Measurements from ENCODE around the gene BAIAP3. TPM values are rescaled to one million over a fixed set of nuclear protein-coding genes. Genes with fewer than 3 reads are reported as not detected.
A peak's percentile ranks its signal among the peaks of the same experiment; 100 is the strongest.

The BAIAP3 gene
- total and polyA plus RNA-seq, 2 donors (not counting 3 experiments of a cell fraction or from before 2014, with no cell fraction given), result 0.36 to 0.66 TPM

DNA sequence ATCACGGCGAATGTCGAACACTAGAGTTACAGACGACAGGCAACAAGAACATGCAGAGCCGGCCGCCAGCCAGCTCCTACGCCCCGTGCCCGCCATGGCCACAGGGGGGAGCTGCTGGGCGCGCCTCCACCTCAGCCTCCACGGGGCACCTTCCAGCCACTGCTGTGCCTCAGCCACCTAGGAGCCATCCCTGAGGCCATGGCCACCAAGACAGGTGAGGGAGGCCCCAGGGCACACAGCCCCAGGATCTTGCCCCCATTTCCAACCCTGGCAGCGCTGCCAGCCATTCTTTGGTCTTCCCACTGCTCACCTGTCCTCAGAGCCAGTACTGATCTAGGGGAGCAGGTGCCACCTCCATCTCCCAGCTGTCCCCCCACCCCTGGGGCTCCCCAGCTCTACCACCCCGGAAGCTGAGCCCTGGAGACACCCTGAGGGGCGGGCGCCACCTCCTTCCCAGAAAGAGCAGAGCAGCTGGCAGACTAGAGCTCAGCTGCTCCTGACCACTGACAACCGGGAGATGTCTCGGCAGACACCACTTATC lies 30.1 kb downstream of the BAIAP3 start:
- no TSS peak for BruUV-seq (replicated peaks)
- FAIRE-seq (no peak), DNase-seq (ENCODE audit: low read depth, low spot score) (peak; percentile 41)
- CTCF ChIA-PET, result interaction anchor here (0.6 to 3.1 kb wide), 21 partner anchors 8 to 402 kb away, joined by 3 to 24 read pairs (median 4); partner anchors contain the start of genes GNPTG, TSR3 and UQCC4
- POLR2A ChIA-PET, result no interaction called here
- Histone ChIP-seq H3K4me3 (replicated peaks in 1 of 3; ENCODE audit: insufficient read depth in 1 of 3, low read depth in 1 of 3, low read length in 3 of 3) (no peak overlapping the region), H2AFZ (ENCODE audit: low read depth, low read length) (no peak overlapping the region), H3K9me1 (replicated peaks; ENCODE audit: control insufficient read depth, extremely low read depth, insufficient read depth, low read length) (no peaks in the 10 kb centered on the region), H3K4me2 (ENCODE audit: insufficient read depth, low read length) (no peak overlapping the region), H3K9ac (replicated peaks; ENCODE audit: extremely low read depth, insufficient read depth, low read length) (no peak overlapping the region), H3K4me1 (ENCODE audit: control insufficient read depth, extremely low read depth, insufficient read depth, low read length) (no peaks in the 10 kb centered on the region), H3K36me3 (ENCODE audit: control insufficient read depth in 2 of 2, extremely low read depth in 1 of 2, insufficient read depth in 2 of 2, low read length in 2 of 2) (peaks cover 14 to 41% of the 10 kb centered on the region in 2 experiments), H3K79me2 (ENCODE audit: control insufficient read depth, insufficient read depth, low read length) (peaks cover 12% of the 10 kb centered on the region), H3K9me3 (replicated peaks; ENCODE audit: control insufficient read depth, insufficient read depth, low read length) (no peaks in the 10 kb centered on the region), H4K20me1 (replicated peaks; ENCODE audit: control insufficient read depth, extremely low read depth, insufficient read depth, low read length) (no peaks in the 10 kb centered on the region), H3K27ac (ENCODE audit: insufficient read depth, low read depth, low read length) (no peak overlapping the region), H3K27me3 (ENCODE audit: control insufficient read depth in 2 of 2, insufficient read depth in 2 of 2, low read length in 2 of 2) (no peaks in the 10 kb centered on the region)
- dilution Hi-C loops (cut with MboI; ENCODE audit: extremely low pct_ligation_motif_present, low sequenced_read_pairs) (no loop called here), intact Hi-C loops (cut with micrococcal nuclease) (no loop called here)
- no peak for TF ChIP-seq GATA2 (IDR thresholded peaks at IDR 0.05; ENCODE audit: insufficient read depth, insufficient read length, low read depth, low read length)
- TF ChIP-seq, protein P1, sequence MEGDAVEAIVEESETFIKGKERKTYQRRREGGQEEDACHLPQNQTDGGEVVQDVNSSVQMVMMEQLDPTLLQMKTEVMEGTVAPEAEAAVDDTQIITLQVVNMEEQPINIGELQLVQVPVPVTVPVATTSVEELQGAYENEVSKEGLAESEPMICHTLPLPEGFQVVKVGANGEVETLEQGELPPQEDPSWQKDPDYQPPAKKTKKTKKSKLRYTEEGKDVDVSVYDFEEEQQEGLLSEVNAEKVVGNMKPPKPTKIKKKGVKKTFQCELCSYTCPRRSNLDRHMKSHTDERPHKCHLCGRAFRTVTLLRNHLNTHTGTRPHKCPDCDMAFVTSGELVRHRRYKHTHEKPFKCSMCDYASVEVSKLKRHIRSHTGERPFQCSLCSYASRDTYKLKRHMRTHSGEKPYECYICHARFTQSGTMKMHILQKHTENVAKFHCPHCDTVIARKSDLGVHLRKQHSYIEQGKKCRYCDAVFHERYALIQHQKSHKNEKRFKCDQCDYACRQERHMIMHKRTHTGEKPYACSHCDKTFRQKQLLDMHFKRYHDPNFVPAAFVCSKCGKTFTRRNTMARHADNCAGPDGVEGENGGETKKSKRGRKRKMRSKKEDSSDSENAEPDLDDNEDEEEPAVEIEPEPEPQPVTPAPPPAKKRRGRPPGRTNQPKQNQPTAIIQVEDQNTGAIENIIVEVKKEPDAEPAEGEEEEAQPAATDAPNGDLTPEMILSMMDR (IDR thresholded peaks at IDR 0.05; ENCODE audit: extremely low read depth in 1 of 2, insufficient read depth in 1 of 2, low read depth in 1 of 2, low read length in 2 of 2), result peak; percentile 86 to 93

GRCh38 chr16:1364510-1364909 lies 31.1 kb downstream of the BAIAP3 start:
- Histone ChIP-seq H3K79me2 (ENCODE audit: control insufficient read depth, insufficient read depth, low read length) (peaks cover 10% of the 10 kb centered on the region), H3K27me3 (ENCODE audit: control insufficient read depth in 2 of 2, insufficient read depth in 2 of 2, low read length in 2 of 2) (no peaks in the 10 kb centered on the region), H3K9me3 (replicated peaks; ENCODE audit: control insufficient read depth, insufficient read depth, low read length) (no peaks in the 10 kb centered on the region), H3K9ac (replicated peaks; ENCODE audit: extremely low read depth, insufficient read depth, low read length) (no peak overlapping the region), H3K27ac (ENCODE audit: insufficient read depth, low read depth, low read length) (no peak overlapping the region), H3K4me3 (replicated peaks in 1 of 3; ENCODE audit: insufficient read depth in 1 of 3, low read depth in 1 of 3, low read length in 3 of 3) (no peak overlapping the region), H3K36me3 (ENCODE audit: control insufficient read depth in 2 of 2, extremely low read depth in 1 of 2, insufficient read depth in 2 of 2, low read length in 2 of 2) (peaks cover 14 to 41% of the 10 kb centered on the region in 2 experiments), H4K20me1 (replicated peaks; ENCODE audit: control insufficient read depth, extremely low read depth, insufficient read depth, low read length) (no peaks in the 10 kb centered on the region), H2AFZ (ENCODE audit: low read depth, low read length) (no peak overlapping the region), H3K4me1 (ENCODE audit: control insufficient read depth, extremely low read depth, insufficient read depth, low read length) (no peaks in the 10 kb centered on the region), H3K9me1 (replicated peaks; ENCODE audit: control insufficient read depth, extremely low read depth, insufficient read depth, low read length) (no peaks in the 10 kb centered on the region), H3K4me2 (ENCODE audit: insufficient read depth, low read length) (no peak overlapping the region)
- FAIRE-seq (no peak), DNase-seq (ENCODE audit: low read depth, low spot score) (no peak)
- POLR2A ChIA-PET, result interaction anchor here (0.6 kb wide), 1 partner anchor 1874 kb away, joined by 3 read pairs; no protein-coding TSS in a partner anchor
- intact Hi-C loops (cut with micrococcal nuclease) (no loop called here), dilution Hi-C loops (cut with MboI; ENCODE audit: extremely low pct_ligation_motif_present, low sequenced_read_pairs) (no loop called here)
- TF ChIP-seq GATA2 (IDR thresholded peaks at IDR 0.05; ENCODE audit: insufficient read depth, insufficient read length, low read depth, low read length) (no peak), JUN (IDR thresholded peaks at IDR 0.05; ENCODE audit: borderline replicate concordance, insufficient read depth, insufficient read length, low read depth) (no peak), POLR2AphosphoS5 (IDR thresholded peaks at IDR 0.05; ENCODE audit: insufficient read depth, low read depth, low read length) (no peak), EZH2 (IDR thresholded peaks at IDR 0.05; ENCODE audit: borderline replicate concordance, low read depth, low read length, severe bottlenecking) (no peak), FOS (IDR thresholded peaks at IDR 0.05; ENCODE audit: borderline replicate concordance, insufficient read depth, low read length) (no peak), POLR2A (IDR thresholded peaks at IDR 0.05; ENCODE audit: low read depth, low read length) (no peak), MYC (IDR thresholded peaks at IDR 0.05; ENCODE audit: low read depth, low read length) (no peak)
- TF ChIP-seq, protein P1 (IDR thresholded peaks at IDR 0.05; ENCODE audit: extremely low read depth in 1 of 2, insufficient read depth in 1 of 2, low read depth in 1 of 2, low read length in 2 of 2), result no peak
- TF ChIP-seq, protein P2, sequence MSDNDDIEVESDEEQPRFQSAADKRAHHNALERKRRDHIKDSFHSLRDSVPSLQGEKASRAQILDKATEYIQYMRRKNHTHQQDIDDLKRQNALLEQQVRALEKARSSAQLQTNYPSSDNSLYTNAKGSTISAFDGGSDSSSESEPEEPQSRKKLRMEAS (IDR thresholded peaks at IDR 0.05; ENCODE audit: insufficient read depth, insufficient read length), result no peak
- CTCF ChIA-PET, result interaction anchor here (1.1 to 3.1 kb wide), 13 partner anchors 9 to 48 kb away, joined by 3 to 24 read pairs (median 4); no protein-coding TSS in a partner anchor
- no TSS peak for BruUV-seq (replicated peaks)
